DOHH2 (cell line): ENCODE results near the gene NOXO1.

ENCODE experiments used
- EZH2phosphoT487 ChIP-seq: fragments of 200-600 bp; sonication (generic); IDR thresholded peaks from 2 replicates; pipeline ENCODE4 v1.6.1; 2017; ENCODE audit warnings: borderline replicate concordance, mild to moderate bottlenecking, antibody characterized with exemption, low read length, moderate library complexity, mixed read lengths
- TF ChIP-seq, protein P1 (sequence below): fragments of 200-600 bp; sonication (generic); IDR thresholded peaks from one replicate; pipeline ENCODE4 v1.5.1; 2014; ENCODE audit warnings: antibody characterized with exemption, mild to moderate bottlenecking, low read depth, low read length; ENCODE audit not compliant: poor library complexity, severe bottlenecking

DNA sequence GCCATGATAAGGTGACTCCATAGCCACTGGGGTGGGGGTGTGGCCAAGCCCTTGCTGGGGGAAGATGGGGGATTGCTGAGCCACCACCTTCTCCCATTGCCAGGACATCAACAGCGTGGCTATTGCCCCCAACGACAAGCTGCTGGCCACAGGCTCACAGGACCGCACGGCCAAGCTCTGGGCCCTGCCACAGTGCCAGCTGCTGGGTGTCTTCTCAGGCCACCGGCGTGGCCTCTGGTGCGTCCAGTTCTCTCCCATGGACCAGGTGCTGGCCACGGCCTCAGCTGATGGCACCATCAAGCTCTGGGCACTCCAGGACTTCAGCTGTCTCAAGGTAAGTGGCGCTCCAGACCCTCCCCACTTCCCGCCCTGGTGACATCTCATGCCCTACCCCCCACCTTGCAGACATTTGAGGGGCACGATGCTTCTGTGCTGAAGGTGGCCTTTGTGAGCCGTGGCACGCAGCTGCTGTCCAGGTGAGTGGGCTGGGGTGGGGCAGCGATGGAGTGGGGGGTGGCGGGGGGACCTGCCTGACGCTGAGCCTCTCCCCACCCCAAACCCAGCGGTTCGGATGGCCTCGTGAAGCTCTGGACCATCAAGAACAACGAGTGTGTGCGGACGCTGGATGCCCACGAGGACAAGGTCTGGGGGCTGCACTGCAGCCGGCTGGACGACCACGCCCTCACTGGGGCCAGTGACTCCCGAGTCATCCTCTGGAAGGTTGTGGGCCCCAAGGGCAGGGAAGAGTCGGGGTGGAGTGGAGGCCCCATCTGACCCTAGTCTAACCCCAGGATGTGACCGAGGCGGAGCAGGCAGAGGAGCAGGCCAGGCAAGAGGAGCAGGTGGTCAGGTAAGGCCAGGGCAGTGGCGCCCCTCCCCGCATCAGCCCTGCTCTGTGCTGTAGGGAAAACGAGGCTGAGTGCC, 4.1 kb downstream of the NOXO1 start:
- TF ChIP-seq, protein P1, sequence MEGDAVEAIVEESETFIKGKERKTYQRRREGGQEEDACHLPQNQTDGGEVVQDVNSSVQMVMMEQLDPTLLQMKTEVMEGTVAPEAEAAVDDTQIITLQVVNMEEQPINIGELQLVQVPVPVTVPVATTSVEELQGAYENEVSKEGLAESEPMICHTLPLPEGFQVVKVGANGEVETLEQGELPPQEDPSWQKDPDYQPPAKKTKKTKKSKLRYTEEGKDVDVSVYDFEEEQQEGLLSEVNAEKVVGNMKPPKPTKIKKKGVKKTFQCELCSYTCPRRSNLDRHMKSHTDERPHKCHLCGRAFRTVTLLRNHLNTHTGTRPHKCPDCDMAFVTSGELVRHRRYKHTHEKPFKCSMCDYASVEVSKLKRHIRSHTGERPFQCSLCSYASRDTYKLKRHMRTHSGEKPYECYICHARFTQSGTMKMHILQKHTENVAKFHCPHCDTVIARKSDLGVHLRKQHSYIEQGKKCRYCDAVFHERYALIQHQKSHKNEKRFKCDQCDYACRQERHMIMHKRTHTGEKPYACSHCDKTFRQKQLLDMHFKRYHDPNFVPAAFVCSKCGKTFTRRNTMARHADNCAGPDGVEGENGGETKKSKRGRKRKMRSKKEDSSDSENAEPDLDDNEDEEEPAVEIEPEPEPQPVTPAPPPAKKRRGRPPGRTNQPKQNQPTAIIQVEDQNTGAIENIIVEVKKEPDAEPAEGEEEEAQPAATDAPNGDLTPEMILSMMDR: no peak
- no peak for TF ChIP-seq EZH2phosphoT487
